A549 (cell line): ENCODE results near the gene USP3.

Experiments
- CBX8 ChIP-seq: fragments of 200-600 bp; sonication (generic); IDR thresholded peaks from 2 replicates; pipeline ENCODE4 v1.6.1; 2016
- HDAC2 ChIP-seq: fragments of 200-600 bp; sonication (generic); IDR thresholded peaks from 2 replicates; pipeline ENCODE4 v1.6.1; 2016
- MAFK ChIP-seq: fragments of 450-650 bp; IDR thresholded peaks from 2 replicates; pipeline ENCODE4 v1.6.1; 2014; ENCODE audit not compliant: partially characterized antibody
- MAZ ChIP-seq: fragments of 150-350 bp; IDR thresholded peaks from 2 replicates; pipeline ENCODE4 v1.6.1; 2014; ENCODE audit warnings: antibody characterized with exemption, low read depth, low read length, borderline replicate concordance
- POLR2A ChIP-seq: IDR thresholded peaks from 2 replicates; pipeline ENCODE4 v1.6.1; 2012; ENCODE audit warnings: mild to moderate bottlenecking, low read length
- POLR2AphosphoS2 ChIP-seq: conservative IDR thresholded peaks from 2 replicates; pipeline ENCODE4 v1.6.1; 2012; ENCODE audit warnings: low read length, improper control_type of control experiment, inconsistent platforms
- RCOR1 ChIP-seq: fragments of 150-350 bp; IDR thresholded peaks from 2 replicates; pipeline ENCODE4 v1.6.1; 2014; ENCODE audit warnings: antibody characterized with exemption, low read length, low read depth
- TFCP2L1 ChIP-seq: fragments of 250-450 bp; sonication (Bioruptor Pico); IDR thresholded peaks from 2 replicates; pipeline ENCODE4 v1.5.0; 2021; ENCODE audit warnings: mild to moderate bottlenecking
- TF ChIP-seq, protein P1 (sequence below): fragments of >200 bp; sonication (Bioruptor Twin); formaldehyde crosslinking; IDR thresholded peaks from 3 replicates; pipeline ENCODE4 v1.5.1; 2016

DNA sequence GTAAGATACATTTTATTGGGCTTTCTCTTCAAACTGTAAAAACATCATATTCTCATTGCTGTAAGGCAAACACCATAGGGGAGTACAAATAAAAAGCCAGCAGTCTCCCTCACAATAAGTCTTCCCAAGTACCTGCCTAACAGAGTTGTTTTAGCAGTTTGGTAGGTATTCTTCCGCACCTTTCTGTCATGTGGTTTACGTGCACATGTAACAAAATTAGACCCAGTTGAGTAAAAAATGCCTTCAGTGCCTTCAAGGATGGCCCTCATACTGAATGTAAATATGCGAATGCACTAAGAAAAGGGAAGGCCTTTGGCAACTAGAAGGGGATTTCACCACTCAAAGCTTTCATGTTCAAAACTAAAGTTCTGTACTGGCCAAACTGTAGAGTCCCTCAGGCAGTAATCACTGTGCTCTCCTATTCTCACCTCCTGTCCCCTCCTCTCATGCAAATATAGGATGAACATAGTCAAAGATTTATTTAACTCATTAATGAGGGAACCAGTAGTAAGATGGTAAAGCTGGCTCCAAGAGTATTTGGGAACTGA is 26.4 kb downstream of the USP3 start:
- TF ChIP-seq POLR2A (no peak), POLR2AphosphoS2 (no peak), HDAC2 (no peak), TFCP2L1 (CRISPR knock-in tag) (no peak), RCOR1 (no peak), CBX8 (no peak), MAZ (no peak), MAFK (no peak)
- TF ChIP-seq, protein P1, sequence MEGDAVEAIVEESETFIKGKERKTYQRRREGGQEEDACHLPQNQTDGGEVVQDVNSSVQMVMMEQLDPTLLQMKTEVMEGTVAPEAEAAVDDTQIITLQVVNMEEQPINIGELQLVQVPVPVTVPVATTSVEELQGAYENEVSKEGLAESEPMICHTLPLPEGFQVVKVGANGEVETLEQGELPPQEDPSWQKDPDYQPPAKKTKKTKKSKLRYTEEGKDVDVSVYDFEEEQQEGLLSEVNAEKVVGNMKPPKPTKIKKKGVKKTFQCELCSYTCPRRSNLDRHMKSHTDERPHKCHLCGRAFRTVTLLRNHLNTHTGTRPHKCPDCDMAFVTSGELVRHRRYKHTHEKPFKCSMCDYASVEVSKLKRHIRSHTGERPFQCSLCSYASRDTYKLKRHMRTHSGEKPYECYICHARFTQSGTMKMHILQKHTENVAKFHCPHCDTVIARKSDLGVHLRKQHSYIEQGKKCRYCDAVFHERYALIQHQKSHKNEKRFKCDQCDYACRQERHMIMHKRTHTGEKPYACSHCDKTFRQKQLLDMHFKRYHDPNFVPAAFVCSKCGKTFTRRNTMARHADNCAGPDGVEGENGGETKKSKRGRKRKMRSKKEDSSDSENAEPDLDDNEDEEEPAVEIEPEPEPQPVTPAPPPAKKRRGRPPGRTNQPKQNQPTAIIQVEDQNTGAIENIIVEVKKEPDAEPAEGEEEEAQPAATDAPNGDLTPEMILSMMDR: no peak
